BJ (cell line): Measurements from ENCODE around the gene MICA. TPM values are rescaled to one million over a fixed set of nuclear protein-coding genes. Genes with fewer than 3 reads are reported as not detected.
"Not testable (repeated sequence)": the region's sequence is repeated elsewhere in the genome, so short reads cannot be mapped to it uniquely, and the experiment has no call there.

Experiments used
- CTCF ChIA-PET: fragments of 350-600 bp; formaldehyde crosslinking; extraction: SDS; loops from one replicate; lab custom pipeline; 2021; ENCODE audit warnings: antibody characterized with exemption, inconsistent platforms; lab: Yijun Ruan, JAX
- POLR2A ChIA-PET: fragments of 300-600 bp; sonication (Branson Sonifier 250); formaldehyde crosslinking; extraction: SDS; loops from one replicate; lab custom pipeline; 2021; ENCODE audit warnings: antibody characterized with exemption; lab: Charles Lee
- DNase-seq: peaks from one replicate; pipeline ENCODE4 v3.0.0-alpha.2; 2011; ENCODE audit warnings: low read depth
- H3K27me3 ChIP-seq: 2 replicates; pipeline ENCODE4 v1.6.0; 2011; ENCODE audit warnings: low read length; ENCODE audit not compliant: control insufficient read depth, insufficient read depth
- H3K36me3 ChIP-seq: 2 replicates; pipeline ENCODE4 v1.5.1; 2011; ENCODE audit warnings: low read length; ENCODE audit not compliant: control insufficient read depth, insufficient read depth
- H3K4me3 ChIP-seq: 2 replicates; pipeline ENCODE4 v1.5.1; 2011; ENCODE audit warnings: low read depth, mild to moderate bottlenecking, control low read depth, low read length
- polyA plus RNA-seq: library from polyadenylated mRNA; depleted of rRNA; stranded (reverse); fragments of >200 nt; gene quantifications from 2 replicates; pipeline ENCODE4 v1.2.3, GENCODE V29; 2011
- TF ChIP-seq, protein P1 (sequence below): IDR thresholded peaks from 2 replicates; pipeline ENCODE4 v1.5.1; 2011; ENCODE audit warnings: low read depth, mild to moderate bottlenecking, control low read depth, inconsistent platforms, low read length, moderate library complexity; ENCODE audit not compliant: insufficient read depth

Gene MICA
- polyA plus RNA-seq, 1 experiment = 96.1 TPM

- ChIA-PET CTCF (interaction anchor here (0.6 to 5.4 kb wide), 3 partner anchors 40 to 205 kb away, joined by 3 to 58 read pairs (median 4); no protein-coding TSS in a partner anchor), POLR2A (no interaction called here)
- no peaks in the 10 kb centered on the region for H3K36me3 ChIP-seq
- H3K27me3 ChIP-seq = no peaks in the 10 kb centered on the region
- TF ChIP-seq, protein P1, sequence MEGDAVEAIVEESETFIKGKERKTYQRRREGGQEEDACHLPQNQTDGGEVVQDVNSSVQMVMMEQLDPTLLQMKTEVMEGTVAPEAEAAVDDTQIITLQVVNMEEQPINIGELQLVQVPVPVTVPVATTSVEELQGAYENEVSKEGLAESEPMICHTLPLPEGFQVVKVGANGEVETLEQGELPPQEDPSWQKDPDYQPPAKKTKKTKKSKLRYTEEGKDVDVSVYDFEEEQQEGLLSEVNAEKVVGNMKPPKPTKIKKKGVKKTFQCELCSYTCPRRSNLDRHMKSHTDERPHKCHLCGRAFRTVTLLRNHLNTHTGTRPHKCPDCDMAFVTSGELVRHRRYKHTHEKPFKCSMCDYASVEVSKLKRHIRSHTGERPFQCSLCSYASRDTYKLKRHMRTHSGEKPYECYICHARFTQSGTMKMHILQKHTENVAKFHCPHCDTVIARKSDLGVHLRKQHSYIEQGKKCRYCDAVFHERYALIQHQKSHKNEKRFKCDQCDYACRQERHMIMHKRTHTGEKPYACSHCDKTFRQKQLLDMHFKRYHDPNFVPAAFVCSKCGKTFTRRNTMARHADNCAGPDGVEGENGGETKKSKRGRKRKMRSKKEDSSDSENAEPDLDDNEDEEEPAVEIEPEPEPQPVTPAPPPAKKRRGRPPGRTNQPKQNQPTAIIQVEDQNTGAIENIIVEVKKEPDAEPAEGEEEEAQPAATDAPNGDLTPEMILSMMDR = no peak
- peak overlapping the region; percentile 82 for H3K4me3 ChIP-seq
- no peak for DNase-seq
These were observed 792 bp upstream of the MICA start for GRCh38 chr6:31402324-31403282.

- DNase-seq, H3K27me3 ChIP-seq, POLR2A ChIA-PET, H3K36me3 ChIP-seq: not testable (repeated sequence)
- H3K4me3 ChIP-seq = peak overlapping the region; percentile 82
- CTCF ChIA-PET = interaction anchor here (1.3 to 1.4 kb wide), 2 partner anchors 36 to 38 kb away, joined by 4 read pairs; no protein-coding TSS in a partner anchor
These were observed 618 bp downstream of the MICA start for GRCh38 chr6:31404061-31404364.

DNA sequence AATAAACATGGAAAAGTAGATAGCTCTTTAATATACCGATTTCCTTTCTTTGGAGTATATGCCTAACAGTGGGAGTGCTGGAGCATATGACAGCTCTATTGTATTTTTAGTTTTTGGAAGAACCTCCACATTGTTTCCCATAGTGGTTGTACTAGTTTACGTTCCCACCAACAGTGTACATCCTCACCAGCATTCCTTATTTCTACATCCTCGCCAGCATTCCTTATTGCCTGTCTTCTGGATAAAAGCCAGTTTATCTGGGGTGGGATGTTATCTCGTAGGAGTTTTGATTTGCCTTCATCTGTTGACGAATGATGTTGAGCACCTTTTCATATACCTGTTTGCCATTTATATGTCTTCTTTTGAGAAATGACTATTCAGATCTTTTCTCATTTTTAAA is 2.6 kb downstream of the MICA start:
- ChIA-PET CTCF (interaction anchor here (1.0 kb wide), 1 partner anchor 15 kb away, joined by 3 read pairs; no protein-coding TSS in a partner anchor), POLR2A (no interaction called here)
- Histone ChIP-seq H3K36me3 (0 out of 2 replicates have a peak, but pooled peaks cover under 1% of the 10 kb centered on the region), H3K4me3 (no peak overlapping the region), H3K27me3 (no peaks in the 10 kb centered on the region)
- TF ChIP-seq, protein P1 = no peak
- DNase-seq = no peak

DNA sequence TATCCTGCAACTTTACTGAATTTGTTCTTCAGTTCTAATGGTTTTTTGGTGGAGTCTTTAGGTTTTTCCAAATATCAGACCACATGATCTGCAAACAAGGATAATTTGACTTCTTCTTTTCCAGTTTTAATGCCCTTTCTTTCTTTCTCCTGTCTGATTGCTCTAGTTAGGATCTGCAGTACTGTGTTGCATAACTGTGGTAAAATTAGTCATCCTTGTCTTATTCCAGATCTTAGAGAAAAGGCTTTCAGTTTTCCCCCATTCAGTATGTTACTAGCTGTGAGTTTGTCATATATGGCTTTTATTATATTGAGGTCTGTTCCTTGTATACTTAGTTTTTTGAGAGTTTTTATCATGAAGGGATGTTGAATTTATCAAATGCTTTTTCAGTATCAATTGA is 4.3 kb downstream of the MICA start:
- no peaks in the 10 kb centered on the region for H3K27me3 ChIP-seq
- TF ChIP-seq, protein P1 = no peak
- H3K36me3 ChIP-seq = peaks cover 10% of the 10 kb centered on the region
- POLR2A ChIA-PET = no interaction called here
- peak; percentile 41 for DNase-seq
- no peak overlapping the region for H3K4me3 ChIP-seq
- CTCF ChIA-PET = interaction anchor here (1.0 to 1.1 kb wide), 2 partner anchors 10 to 134 kb away, joined by 3 to 4 read pairs; partner anchors contain the start of gene DDX39B

- Histone ChIP-seq H3K4me3 (no peak overlapping the region), H3K36me3 (peaks cover 30% of the 10 kb centered on the region), H3K27me3 (no peaks in the 10 kb centered on the region)
- POLR2A ChIA-PET = no interaction called here
- no peak for DNase-seq
- TF ChIP-seq, protein P1 = no peak
- CTCF ChIA-PET = interaction anchor here (0.6 to 0.9 kb wide), 2 partner anchors 9 to 66 kb away, joined by 3 read pairs; no protein-coding TSS in a partner anchor
These were observed 9.1 kb downstream of the MICA start for GRCh38 chr6:31412506-31412905.

- DNase-seq, H3K4me3 ChIP-seq, H3K27me3 ChIP-seq, POLR2A ChIA-PET: not testable (repeated sequence)
- CTCF ChIA-PET = interaction anchor here (0.6 to 1.5 kb wide), 3 partner anchors 17 to 217 kb away, joined by 3 to 4 read pairs (median 3); no protein-coding TSS in a partner anchor
- peaks cover 30% of the 10 kb centered on the region for H3K36me3 ChIP-seq
These were observed 10.9 kb downstream of the MICA start for GRCh38 chr6:31414148-31414770.
